KBM-7 (cell line): ENCODE data around the gene INPPL1.

Experiments
- DNase-seq: peaks from one replicate; pipeline ENCODE4 v3.0.0-alpha.2; 2015
- in situ Hi-C: fragments of 300-500 bp; cut with MboI; formaldehyde crosslinking; loops from 2 replicates; pipeline ENCODE4 v1.14.3; 2020; ENCODE audit warnings: low sequenced_read_pairs, low pct_unique_long_range_greater_than_20kb, mixed read lengths

The INPPL1 gene

GRCh38 chr11:72216638-72217037 lies 7.9 kb upstream of the INPPL1 start, which contains the start of gene FOLR2:
Gene FOLR2 (plus strand): TSS chr11:72216794. CDS start chr11:72218585, 1,791 bp downstream.
- in situ Hi-C loops = no loop called here
- DNase-seq = no peak

- in situ Hi-C loops = no loop called here
- peak; percentile 78 for DNase-seq
These were observed 6.7 kb upstream of the INPPL1 start for GRCh38 chr11:72217841-72218240.

- in situ Hi-C loops = no loop called here
- DNase-seq = no peak
These were observed 6.3 kb upstream of the INPPL1 start for GRCh38 chr11:72218251-72218745.

- DNase-seq = no peak
- in situ Hi-C loops = no loop called here
These were observed 3.7 kb upstream of the INPPL1 start for GRCh38 chr11:72220696-72221363.

- peak; percentile 30 for DNase-seq
- in situ Hi-C loops = no loop called here
These were observed 3.0 kb upstream of the INPPL1 start for GRCh38 chr11:72221386-72222075.

- no peak for DNase-seq
- in situ Hi-C loops = no loop called here
These were observed 2.3 kb upstream of the INPPL1 start for GRCh38 chr11:72222106-72222891.

- peak; percentile 99 for DNase-seq
- in situ Hi-C loops = no loop called here
These were observed 1.5 kb upstream of the INPPL1 start for GRCh38 chr11:72222907-72223614.

GRCh38 chr11:72223615-72224563 lies 678 bp upstream of the INPPL1 start:
- in situ Hi-C loops = no loop called here
- DNase-seq = peak; percentile 66

GRCh38 chr11:72225411-72225951 lies 914 bp downstream of the INPPL1 start:
- no peak for DNase-seq
- in situ Hi-C loops = no loop called here

- in situ Hi-C loops = no loop called here
- no peak for DNase-seq
These were observed 2.1 kb downstream of the INPPL1 start for GRCh38 chr11:72226701-72227100.

- in situ Hi-C loops = no loop called here
- DNase-seq = no peak
These were observed 3.0 kb downstream of the INPPL1 start for GRCh38 chr11:72227316-72228228.

- no peak for DNase-seq
- in situ Hi-C loops = no loop called here
These were observed 3.8 kb downstream of the INPPL1 start for GRCh38 chr11:72228229-72228843.

GRCh38 chr11:72228844-72229231 lies 4.3 kb downstream of the INPPL1 start:
- DNase-seq = no peak
- in situ Hi-C loops = no loop called here

- in situ Hi-C loops = no loop called here
- no peak for DNase-seq
These were observed 4.9 kb downstream of the INPPL1 start for GRCh38 chr11:72229336-72229924.

GRCh38 chr11:72229925-72230763 lies 5.6 kb downstream of the INPPL1 start:
- in situ Hi-C loops = no loop called here
- no peak for DNase-seq
